Islet of Langerhans (tissue), 1 donor: ENCODE measurements around the gene DGAT2.

Source experiments
- FAIRE-seq: peaks from one replicate; lab custom pipeline; 2011; peaks lifted over from hg19 to GRCh38; lab: Jason Lieb, UNC

DGAT2 gene

DNA sequence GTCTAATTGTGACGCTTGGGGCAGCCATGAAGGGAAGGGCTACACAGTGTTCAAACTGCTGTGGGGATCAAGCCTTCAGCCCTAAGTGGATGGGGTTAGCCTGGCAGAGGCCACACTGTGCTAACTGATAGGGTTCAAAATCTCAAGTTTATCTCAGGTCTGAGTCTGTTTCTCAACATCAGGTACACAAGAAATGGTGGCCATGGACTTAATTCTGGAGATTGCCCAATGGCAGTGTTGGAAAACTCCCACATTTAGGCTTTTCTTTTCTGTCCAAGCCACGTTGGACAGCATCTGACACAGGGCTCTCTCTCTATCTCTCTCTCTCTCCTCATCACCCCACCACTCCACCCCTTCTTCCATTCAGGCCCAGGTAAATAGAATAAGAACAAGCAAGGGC lies 10.9 kb upstream of the DGAT2 start:
- no peak for FAIRE-seq

DNA sequence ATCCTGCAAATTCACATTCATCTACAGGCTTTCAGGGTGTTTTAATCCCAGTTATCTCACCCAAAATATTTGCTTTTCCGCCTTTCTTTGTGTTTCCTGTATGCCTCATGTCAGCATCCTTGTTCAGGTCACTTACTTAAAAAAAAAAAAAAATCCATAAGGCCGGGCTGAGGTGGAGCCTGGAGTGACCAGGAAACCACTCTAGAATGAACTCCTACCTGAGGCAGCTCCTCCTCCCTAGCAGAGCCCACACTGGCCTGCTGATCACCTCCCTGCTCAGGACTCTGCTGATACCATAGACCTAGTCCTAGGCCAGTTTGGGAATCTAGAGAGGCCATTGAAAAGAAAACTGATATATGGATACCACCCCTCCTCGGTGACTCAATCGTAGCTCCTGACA lies 8.7 kb upstream of the DGAT2 start:
- FAIRE-seq, result no peak

DNA sequence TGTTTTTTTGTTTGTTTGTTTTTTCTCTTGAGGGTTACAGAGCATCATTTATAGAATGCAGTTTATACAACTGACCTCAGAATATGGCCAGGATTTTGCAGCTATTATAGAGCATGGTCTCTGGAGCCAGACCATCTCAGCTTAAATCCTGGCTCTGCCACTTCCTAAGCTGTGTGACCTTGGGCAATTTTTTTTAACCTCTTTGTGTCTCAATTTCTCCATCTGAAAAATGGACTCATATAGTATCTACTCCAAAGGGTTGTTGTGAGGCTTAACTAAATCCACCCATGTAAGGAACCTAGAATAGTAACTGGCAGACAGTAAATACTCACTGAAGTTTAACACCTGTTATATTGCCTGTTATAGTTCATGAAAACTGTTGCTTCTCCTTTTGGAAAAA lies 8.3 kb upstream of the DGAT2 start:
- no peak for FAIRE-seq

DNA sequence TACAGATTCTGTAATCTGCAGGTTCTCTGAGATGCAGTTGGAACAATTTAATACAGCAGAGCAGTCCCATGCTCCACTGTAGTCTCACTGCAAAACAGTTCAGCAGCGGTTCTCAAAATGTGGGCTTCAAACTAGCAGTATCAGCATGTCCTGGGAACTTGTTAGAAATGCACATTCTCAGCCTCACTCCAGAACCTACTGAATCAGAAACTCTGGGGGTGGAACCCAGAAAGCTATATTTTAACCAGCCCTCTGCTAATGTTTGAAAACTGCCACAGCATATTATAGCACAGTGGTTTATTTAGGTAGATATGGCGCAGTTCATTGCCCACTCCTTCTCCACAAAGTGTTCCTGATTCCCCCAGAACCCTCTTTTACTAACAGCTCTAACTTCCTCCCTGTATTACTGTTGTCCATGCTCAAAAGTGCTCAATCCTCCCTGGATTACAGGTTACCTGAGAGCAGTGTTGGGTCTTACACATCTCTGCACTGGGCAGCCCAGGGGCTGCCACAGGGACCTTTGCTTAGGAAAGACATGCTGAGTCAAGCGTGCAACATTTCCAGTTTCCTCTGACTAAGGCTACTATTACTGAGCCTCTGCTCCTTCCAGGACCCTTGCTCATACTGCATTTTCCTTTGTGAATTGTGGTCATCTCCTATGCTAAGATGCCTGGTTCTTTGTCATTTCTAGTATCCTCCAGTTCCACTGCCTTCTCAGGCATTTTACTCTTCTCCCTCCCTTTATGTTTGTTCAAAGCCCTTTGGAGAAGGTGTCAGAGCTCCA lies 7.7 kb upstream of the DGAT2 start:
- FAIRE-seq, result no peak

DNA sequence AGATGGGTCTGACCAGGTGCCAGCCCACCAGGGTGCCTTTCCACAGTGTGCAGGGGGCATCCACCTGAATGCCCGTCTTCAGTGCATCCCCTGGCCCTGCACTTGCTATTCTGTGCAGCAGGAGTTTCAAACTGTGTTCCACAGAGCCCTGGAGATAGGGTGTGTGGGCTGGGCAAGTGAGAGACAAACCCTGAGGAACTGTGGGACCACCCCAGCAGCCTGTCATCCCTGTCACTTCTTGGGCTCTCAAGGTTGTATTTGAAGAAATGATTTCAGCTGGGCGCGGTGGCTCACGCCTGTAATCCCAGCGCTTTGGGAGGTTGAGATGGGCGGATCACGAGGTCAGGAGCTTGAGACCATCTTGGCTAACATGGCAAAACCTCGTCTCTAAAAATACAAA lies 6.4 kb upstream of the DGAT2 start:
- no peak for FAIRE-seq

DNA sequence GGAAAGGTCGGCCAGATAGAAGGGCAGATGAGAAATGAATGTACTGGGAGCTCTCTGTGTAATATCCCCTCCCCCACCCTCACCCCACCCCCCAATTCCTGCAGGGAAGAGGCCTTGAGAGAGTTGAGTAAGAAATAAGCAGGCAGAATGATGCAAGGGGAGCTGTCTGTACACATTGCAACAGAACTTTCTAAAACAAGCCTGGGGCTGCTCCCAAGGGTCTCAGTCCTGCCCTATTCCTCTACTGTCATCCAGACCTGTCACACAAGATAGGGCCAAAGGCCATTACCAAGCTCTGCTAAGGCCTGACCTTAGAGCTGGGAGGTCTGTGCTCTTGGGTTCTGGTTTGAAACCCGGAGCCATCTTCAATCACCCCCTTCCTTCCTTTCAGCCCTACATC lies 5.7 kb upstream of the DGAT2 start:
- no peak for FAIRE-seq

DNA sequence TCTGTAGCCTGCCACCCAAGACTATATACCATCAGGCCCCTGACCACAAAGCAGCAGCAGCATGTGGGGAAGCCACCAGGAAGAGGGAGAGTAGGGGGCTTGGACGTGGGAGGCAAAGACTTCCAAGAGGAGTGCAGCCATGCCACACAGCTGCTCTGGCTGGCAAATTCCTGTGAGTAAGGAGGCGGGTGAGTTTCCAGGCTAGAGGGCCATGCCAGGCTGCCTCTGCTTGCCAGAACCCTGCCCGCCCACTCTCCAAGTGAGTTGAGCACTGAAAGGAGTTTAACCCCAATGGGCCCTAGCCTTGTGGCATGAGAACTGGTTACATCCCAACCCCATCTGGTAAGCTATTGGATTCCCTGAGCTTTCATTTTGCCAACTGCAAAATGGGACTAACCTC lies 4.7 kb upstream of the DGAT2 start:
- FAIRE-seq, result no peak

DNA sequence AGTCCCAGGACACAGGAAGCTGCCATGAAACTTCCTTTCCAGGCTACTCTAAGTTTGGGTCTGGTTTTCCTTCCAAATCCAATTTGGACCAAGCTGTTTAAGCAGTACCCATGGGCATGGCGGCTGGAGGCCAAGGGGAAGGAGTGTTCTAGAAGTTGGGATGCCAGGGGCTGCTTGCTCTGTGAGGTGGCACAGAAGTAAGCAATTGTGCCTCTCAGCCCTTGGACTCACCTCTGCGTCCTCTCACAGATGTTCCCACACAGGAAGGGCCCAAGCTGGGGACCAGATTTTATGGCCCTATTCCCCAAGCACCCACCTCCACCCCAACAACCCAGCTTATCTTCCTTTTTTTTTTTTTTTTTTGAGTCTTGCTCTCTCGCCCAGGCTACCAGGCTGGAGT lies 3.5 kb upstream of the DGAT2 start:
- FAIRE-seq, result no peak

DNA sequence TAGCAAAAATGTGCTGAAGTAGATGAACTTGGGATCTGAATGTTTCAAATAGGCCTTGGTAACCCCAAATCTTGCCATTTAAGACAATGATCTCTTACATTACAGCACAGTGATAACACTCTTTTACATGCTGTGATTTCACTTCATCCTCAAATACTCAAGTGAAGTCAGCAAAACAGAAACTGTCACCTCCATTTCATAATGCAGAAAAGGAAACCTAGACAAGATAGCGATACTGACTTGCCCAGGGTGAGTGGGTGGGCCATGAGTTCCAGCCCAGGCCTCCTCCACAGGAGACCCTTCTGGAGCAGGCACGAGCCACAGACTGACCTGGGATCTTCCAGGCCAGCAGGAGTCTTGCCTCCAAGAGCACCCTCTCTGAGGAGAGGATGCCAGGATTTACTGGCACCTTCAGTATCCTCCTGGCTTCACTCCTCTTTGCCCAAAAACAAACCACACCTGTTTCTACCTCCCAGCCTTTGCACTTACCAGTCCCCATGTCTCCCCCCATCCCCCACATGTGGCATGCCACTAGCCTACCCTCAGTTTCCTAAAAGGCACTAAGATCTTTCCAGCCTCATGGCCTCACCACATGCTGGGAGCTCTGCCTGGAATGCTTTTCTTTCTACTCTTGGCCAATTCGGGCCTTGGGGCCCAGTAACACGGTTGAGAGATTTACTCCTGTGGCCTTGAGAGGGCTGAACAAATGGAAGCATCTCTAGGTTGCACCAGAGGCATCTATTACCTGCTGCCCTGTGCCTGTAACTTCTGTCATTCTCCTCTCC lies 1.9 kb upstream of the DGAT2 start:
- no peak for FAIRE-seq

DNA sequence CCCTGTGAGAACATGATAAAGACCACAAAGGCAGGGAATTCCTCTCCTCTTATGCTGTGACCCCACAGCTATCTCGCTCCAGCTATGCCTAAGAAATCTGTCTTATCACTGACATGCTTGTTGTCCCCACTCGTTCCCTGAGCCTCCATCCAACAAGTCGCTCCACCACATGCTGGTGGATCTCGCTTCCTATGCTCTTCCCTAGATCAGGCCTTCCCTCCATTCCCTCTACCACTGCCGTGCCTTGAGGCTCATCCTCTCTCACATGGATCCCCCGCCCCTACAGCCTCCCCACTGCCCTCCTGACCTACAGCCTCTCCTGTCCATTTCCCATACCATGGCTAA lies 1.4 kb upstream of the DGAT2 start:
- no peak for FAIRE-seq

DNA sequence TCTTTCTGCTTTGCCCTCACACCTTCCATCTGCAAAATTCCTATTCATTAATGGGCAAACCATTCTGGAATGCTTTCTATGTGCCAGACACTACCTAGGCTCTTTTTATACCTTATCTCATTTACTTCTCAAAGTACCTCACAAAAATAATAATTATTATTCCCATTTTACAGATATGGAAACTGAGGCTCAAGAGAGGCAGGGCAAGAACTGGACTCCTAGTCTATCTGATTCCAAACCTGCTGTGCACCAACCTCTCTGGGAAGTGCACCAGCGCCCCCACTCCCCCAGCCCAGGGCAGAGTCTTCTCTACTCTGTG lies 826 bp upstream of the DGAT2 start:
- FAIRE-seq, result no peak

DNA sequence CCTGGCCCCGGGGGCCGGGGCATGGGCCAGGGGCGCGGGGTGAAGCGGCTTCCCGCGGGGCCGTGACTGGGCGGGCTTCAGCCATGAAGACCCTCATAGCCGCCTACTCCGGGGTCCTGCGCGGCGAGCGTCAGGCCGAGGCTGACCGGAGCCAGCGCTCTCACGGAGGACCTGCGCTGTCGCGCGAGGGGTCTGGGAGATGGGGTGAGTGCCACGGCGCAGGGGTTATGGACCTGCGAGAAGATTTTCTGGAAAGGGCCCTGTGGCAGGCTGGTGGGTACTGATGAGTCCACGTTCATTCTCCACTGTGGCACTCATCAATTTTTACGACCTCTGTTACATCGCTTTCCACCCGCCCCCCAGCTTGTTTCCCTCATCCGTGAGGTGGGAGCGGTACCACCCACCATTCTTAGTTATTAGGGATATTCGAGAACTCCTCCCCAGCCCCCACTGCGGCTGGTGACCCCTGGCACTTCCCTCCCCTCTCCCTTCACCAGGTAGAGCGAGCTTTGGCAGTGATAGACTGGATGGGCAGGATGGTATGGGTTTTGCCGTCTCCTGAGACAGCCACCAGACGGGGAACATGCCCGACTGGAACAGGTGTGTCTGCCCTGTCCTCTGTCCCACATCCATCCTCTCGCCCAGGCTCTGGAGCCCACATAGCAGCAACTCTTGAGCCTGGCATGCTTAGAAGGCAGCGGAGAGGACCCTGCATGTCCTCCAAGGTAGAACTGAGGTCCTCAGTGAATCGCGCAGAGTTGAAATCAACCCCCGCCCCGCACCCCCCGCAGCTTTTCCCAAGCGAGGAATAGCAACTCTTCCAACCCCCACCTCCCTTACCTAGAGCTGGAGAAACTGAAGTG lies 562 bp downstream of the DGAT2 start:
- FAIRE-seq, result no peak

DNA sequence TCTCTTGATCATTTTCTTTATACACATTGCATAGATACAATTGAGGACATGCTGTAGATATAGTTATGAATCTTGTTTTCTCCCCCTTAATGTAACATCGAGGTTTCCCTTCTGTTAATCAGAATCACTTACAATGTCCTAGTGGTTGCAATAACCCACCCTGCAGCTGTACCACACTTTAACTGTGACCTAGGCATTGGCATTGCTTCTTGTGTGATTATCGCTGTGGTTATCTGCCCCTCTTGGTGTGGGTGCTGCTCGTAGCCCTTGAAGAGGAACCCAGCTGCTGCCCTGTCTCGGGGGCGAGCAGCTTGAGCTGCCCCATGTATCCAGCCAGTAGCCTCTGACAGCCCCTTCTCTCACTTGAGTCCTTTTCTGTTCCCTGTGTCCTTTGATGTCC lies 1.5 kb downstream of the DGAT2 start:
- FAIRE-seq, result no peak

DNA sequence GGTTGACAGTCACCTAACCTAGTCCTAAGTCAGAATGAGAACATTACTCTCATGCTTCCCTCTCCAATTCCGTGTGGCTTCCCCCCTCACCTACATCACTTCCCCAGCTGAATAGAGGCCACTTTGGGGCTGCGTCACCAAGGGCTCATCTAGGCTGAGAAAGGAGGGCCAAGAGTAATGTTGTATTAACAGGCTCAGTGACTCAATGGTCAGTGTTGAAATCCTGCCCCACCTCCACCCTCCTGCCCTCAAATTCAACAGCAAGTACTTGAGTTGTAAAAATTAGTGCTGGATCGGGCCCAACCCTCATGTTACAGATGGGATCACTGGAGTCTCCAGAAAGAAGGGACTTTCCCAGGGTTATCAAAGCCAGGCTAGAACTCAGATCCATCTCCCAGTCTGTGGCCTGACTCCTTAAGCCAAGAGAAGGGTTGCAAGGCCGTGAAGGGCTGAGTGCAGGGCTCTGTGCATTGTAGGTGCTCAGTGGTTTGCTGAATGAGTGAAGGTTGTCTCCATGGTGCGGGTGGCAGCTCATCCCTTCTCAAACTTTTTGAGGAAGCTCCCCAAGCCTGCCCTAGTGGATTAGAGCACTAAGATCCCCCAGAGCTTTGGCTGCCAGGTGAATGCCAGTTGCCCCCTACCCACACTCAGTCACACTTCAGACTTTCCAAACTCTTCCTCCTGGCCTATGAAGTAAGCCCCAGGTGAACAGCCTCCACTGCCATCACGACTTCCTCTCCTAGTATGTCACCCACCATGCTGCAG lies 3.2 kb downstream of the DGAT2 start:
- FAIRE-seq, result no peak

DNA sequence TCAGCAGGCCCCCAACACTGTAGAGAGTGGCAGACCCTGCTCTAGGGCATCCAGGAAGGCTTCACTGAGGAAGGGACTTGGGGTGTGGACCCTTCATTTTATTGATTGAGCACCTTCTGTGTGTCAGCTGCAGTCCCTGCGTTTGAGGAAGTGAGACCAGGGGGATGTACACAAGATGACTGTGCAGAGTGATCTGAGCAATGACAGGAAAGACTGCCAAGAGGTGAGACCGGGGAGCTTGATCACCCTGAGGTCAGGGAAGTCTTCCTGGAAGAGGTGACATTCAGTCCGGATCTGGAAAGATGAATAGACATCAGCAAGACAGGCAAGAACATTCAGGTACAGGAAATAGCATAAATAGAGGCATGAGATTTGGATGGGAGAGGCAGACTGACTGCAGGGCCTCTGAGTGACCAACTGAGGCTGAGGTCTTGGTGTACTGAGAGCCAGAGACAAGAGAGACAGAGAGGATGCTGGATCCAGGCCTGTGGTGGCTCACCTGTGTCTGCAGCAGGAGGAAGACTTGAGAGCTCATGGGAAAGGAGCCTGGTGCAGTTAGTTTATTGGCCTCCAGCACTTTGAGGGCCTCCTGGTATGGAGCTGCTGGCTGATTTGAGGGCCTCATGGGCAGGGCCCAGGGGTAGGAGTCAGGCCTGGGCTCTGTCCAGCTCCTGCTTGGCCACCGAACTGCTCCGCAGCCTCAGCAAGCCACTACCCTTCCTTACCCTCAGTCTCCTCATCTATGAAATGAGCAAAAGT lies 5.2 kb downstream of the DGAT2 start:
- no peak for FAIRE-seq

DNA sequence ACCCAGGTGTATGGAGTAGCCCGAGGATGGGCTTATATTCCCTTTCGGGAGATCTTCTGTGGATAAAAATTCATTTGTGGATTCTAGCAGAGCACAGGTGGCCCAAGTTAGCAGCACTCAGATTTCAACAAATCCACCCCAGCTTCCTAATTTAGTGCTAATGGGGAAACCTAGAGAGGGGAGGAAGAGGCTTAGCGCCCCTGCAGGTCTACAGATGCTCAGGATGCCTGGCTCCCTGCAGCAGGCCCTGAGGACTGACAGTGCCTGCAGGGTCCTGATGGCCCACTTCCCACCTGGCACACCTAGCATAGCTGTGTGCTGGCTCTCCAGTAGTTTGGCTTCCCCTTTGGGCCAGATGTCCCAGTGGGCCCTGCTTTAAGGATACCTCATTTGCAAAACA lies 6.5 kb downstream of the DGAT2 start:
- FAIRE-seq, result no peak

DNA sequence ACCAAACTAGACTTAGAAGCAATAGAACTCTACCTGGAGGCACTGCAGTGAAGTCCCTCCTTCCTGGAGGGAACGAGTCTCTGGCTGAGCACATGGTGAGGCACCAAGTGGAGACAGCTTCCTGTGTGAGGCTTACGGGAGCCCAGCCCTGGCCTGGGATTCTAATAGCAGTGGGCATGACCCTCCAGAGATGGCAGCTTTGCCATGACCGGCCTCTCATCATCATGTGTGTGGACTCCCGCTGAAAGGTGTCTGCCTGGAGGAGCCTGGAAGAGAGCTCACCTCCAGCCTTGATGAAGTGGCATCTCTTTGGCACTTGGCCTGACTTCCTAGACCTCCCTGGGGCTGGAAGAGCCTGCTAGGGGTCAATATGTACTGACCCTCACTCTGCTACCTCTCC lies 8.0 kb downstream of the DGAT2 start:
- no peak for FAIRE-seq

DNA sequence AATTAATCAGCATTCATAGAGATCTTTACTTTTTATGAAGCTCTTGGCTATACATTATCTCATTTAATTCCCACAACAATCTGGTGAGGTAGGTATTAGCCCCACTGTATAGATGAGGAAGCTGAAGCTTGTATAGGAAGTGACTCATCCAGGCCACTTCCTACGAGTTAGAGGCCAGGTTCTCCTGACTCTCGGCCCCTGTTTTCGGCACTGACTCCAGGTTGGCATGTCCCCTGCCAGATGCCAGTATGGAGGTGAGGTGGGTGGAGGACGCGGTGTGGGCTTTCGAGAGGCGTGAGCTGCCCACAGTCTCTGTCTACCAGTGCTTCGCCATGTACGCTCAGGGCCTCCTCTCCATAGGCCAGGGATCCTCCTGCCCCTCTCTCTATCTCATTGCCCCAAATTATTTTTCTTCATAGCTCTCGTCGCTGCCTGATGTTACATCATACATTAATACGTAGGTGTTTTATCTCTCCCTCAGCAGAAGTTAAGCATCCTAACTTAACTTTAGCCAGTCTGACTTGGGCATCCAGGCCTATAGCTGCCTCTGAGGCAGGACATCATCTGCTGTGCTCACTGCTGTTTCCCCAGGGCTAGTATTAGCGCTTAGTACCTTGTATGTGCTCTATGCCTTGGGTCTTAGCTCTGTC lies 9.0 kb downstream of the DGAT2 start:
- FAIRE-seq, result no peak

DNA sequence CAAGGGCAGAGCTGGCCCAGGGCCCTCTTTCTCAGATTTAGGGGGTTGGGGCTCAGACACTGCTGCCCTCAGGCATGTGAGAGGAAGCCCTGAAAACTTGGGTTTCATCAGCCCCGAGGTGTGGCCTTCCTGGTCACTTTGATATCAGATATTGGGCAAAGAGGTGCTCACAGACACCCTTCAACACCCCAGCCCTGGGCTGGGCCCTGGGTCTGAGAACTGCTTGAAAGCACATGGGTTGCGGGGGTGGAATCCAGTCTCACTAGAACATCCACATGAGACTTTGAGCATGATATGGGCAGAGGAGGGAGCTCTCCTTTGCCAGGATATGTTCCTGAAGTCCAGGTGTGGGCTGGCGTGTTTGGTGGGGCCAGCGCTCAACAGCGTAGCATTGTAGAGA lies 10.4 kb downstream of the DGAT2 start:
- no peak for FAIRE-seq

DNA sequence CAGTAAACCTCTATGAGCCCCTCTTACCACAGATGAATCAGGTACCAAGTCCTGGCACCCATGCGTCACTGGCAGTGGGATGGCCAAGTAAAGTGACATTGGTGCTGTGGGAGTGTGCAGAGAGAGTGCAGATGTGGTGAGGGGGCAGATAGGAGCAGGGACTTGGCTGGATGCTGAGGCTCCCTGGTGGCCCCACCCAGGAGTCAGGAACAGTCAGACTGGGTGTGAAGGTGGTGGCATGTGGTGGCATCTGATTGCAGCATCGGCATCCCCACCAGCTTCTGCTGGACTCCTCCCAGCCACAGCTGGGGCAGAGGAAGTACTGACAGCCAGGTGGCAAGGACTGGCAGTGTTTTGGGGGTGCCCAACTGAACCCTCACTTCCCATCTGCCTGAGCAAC lies 11.4 kb downstream of the DGAT2 start:
- FAIRE-seq, result no peak

DNA sequence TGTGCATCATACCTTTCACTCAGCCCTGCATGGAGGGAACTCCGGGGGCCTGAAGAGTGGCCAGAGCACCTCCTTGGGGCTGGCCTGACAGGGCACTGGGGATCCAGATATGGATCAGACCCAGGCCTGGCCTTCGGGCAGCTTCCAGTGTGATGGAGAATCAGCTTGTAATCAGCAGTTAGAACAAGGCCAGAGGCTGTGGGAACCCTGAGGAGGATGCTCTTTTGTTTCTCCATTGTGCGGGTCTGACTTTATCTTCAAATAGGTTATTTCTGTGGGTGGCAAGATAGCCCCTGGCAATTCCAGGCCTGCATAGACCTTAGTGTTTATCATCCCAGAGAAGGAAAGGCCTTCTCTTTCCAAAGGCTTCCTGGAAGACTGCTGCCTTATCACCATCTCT lies 12.3 kb downstream of the DGAT2 start:
- FAIRE-seq, result no peak
